ENCODE measurements around the gene YWHAE.
"Not testable (repeated sequence)": the region's sequence is repeated elsewhere in the genome, so short reads cannot be mapped to it uniquely, and the experiment has no call there.

GRCh38 chr17:1442721-1443120 lies 42.7 kb upstream of the YWHAE start:
- TF ChIP-seq POLR2A (IDR thresholded peaks at IDR 0.05; ENCODE audit: low read length); GATA1 (IDR thresholded peaks at IDR 0.05; ENCODE audit: low read depth, low read length): not testable (repeated sequence)

Measured in erythroblast (primary cell).